Mucosa of stomach (tissue), 1 donor: ENCODE measurements around the gene WDR5B.

Experiments
- H3K27me3 ChIP-seq: one replicate; pipeline ENCODE4 v1.7.0; 2013; ENCODE audit warnings: mild to moderate bottlenecking, low read length; ENCODE audit not compliant: control insufficient read depth, insufficient read depth
- H3K36me3 ChIP-seq: one replicate; pipeline ENCODE4 v1.7.0; 2013; ENCODE audit warnings: low read length; ENCODE audit not compliant: control insufficient read depth, insufficient read depth
- H3K4me1 ChIP-seq: one replicate; pipeline ENCODE4 v1.7.0; 2013; ENCODE audit warnings: mild to moderate bottlenecking, low read length; ENCODE audit not compliant: control insufficient read depth, insufficient read depth
- H3K4me3 ChIP-seq: one replicate; pipeline ENCODE4 v1.7.0; 2013; ENCODE audit warnings: low read length
- H3K9ac ChIP-seq: one replicate; pipeline ENCODE4 v1.7.0; 2013; ENCODE audit warnings: mild to moderate bottlenecking, low read length, moderate library complexity
- H3K9me3 ChIP-seq: one replicate; pipeline ENCODE4 v1.7.0; 2013; ENCODE audit warnings: mild to moderate bottlenecking, low read length, moderate library complexity; ENCODE audit not compliant: control insufficient read depth
- donor health status: Pancreatic carcinoma.

The WDR5B gene

GRCh38 chr3:122405015-122405414 is 10.8 kb downstream of the WDR5B start:
- no peak overlapping the region for H3K4me3 ChIP-seq
- H3K27me3 ChIP-seq = no peaks in the 10 kb centered on the region
- H3K9ac ChIP-seq = no peak overlapping the region
- no peaks in the 10 kb centered on the region for H3K9me3 ChIP-seq
- H3K4me1 ChIP-seq = no peaks in the 10 kb centered on the region
- H3K36me3 ChIP-seq = peaks cover 5% of the 10 kb centered on the region

- no peak overlapping the region for H3K4me3 ChIP-seq
- H3K9me3 ChIP-seq = no peaks in the 10 kb centered on the region
- H3K27me3 ChIP-seq = no peaks in the 10 kb centered on the region
- H3K36me3 ChIP-seq = peaks cover 5% of the 10 kb centered on the region
- H3K9ac ChIP-seq = no peak overlapping the region
- H3K4me1 ChIP-seq = no peaks in the 10 kb centered on the region
Observed at GRCh38 chr3:122403489-122403888, 12.4 kb downstream of the WDR5B start.

- H3K4me3 ChIP-seq = no peak overlapping the region
- H3K9me3 ChIP-seq = no peaks in the 10 kb centered on the region
- peaks cover 5% of the 10 kb centered on the region for H3K36me3 ChIP-seq
- H3K9ac ChIP-seq = no peak overlapping the region
- no peaks in the 10 kb centered on the region for H3K4me1 ChIP-seq
- H3K27me3 ChIP-seq = no peaks in the 10 kb centered on the region
Observed at GRCh38 chr3:122398920-122399319, 16.9 kb downstream of the WDR5B start.

GRCh38 chr3:122397201-122397600 is 18.7 kb downstream of the WDR5B start:
- no peak overlapping the region for H3K4me3 ChIP-seq
- no peaks in the 10 kb centered on the region for H3K4me1 ChIP-seq
- no peaks in the 10 kb centered on the region for H3K27me3 ChIP-seq
- H3K9ac ChIP-seq = no peak overlapping the region
- H3K9me3 ChIP-seq = no peaks in the 10 kb centered on the region
- no peaks in the 10 kb centered on the region for H3K36me3 ChIP-seq

- H3K36me3 ChIP-seq = no peaks in the 10 kb centered on the region
- H3K9me3 ChIP-seq = no peaks in the 10 kb centered on the region
- no peaks in the 10 kb centered on the region for H3K27me3 ChIP-seq
- H3K4me1 ChIP-seq = no peaks in the 10 kb centered on the region
- H3K9ac ChIP-seq = no peak overlapping the region
- H3K4me3 ChIP-seq = no peak overlapping the region
Observed at GRCh38 chr3:122396511-122396910, 19.4 kb downstream of the WDR5B start.

- Histone ChIP-seq H3K9ac (no peak overlapping the region), H3K27me3 (no peaks in the 10 kb centered on the region), H3K4me1 (no peaks in the 10 kb centered on the region), H3K4me3 (no peak overlapping the region), H3K9me3 (no peaks in the 10 kb centered on the region), H3K36me3 (no peaks in the 10 kb centered on the region)
Observed at GRCh38 chr3:122395582-122395981, 20.3 kb downstream of the WDR5B start.

GRCh38 chr3:122394173-122394572 is 21.7 kb downstream of the WDR5B start:
- no peak overlapping the region for H3K9ac ChIP-seq
- no peaks in the 10 kb centered on the region for H3K27me3 ChIP-seq
- H3K36me3 ChIP-seq = no peaks in the 10 kb centered on the region
- no peaks in the 10 kb centered on the region for H3K4me1 ChIP-seq
- H3K4me3 ChIP-seq = no peak overlapping the region
- no peaks in the 10 kb centered on the region for H3K9me3 ChIP-seq

- H3K9me3 ChIP-seq = no peaks in the 10 kb centered on the region
Observed at GRCh38 chr3:122392868-122393844, 22.7 kb downstream of the WDR5B start.

GRCh38 chr3:122391681-122392446 is 24.0 kb downstream of the WDR5B start:
- Histone ChIP-seq H3K27me3 (no peaks in the 10 kb centered on the region), H3K9me3 (no peaks in the 10 kb centered on the region), H3K4me1 (peaks cover under 1% of the 10 kb centered on the region), H3K9ac (no peak overlapping the region), H3K4me3 (no peak overlapping the region), H3K36me3 (no peaks in the 10 kb centered on the region)

More at GRCh38 chr3:122392868-122393844, 22.7 kb downstream of the WDR5B start:
- H3K36me3 ChIP-seq = no peaks in the 10 kb centered on the region
- H3K9ac ChIP-seq = no peak overlapping the region
- H3K27me3 ChIP-seq = no peaks in the 10 kb centered on the region
- no peak overlapping the region for H3K4me3 ChIP-seq
- H3K4me1 ChIP-seq = no peaks in the 10 kb centered on the region

- Histone ChIP-seq H3K4me1 (peaks cover 11% of the 10 kb centered on the region), H3K36me3 (no peaks in the 10 kb centered on the region), H3K9me3 (no peaks in the 10 kb centered on the region), H3K9ac (no peak overlapping the region), H3K4me3 (no peak overlapping the region), H3K27me3 (no peaks in the 10 kb centered on the region)
Observed at GRCh38 chr3:122390665-122391064, 25.2 kb downstream of the WDR5B start.

GRCh38 chr3:122389892-122390291 is 26.0 kb downstream of the WDR5B start:
- Histone ChIP-seq H3K36me3 (no peaks in the 10 kb centered on the region), H3K4me3 (no peak overlapping the region), H3K9ac (no peak overlapping the region), H3K9me3 (no peaks in the 10 kb centered on the region), H3K4me1 (peaks cover 12% of the 10 kb centered on the region), H3K27me3 (no peaks in the 10 kb centered on the region)

- H3K4me1 ChIP-seq = peaks cover 12% of the 10 kb centered on the region
- no peak overlapping the region for H3K9ac ChIP-seq
- no peaks in the 10 kb centered on the region for H3K9me3 ChIP-seq
- no peak overlapping the region for H3K4me3 ChIP-seq
- no peaks in the 10 kb centered on the region for H3K36me3 ChIP-seq
- no peaks in the 10 kb centered on the region for H3K27me3 ChIP-seq
Observed at GRCh38 chr3:122389197-122389596, 26.7 kb downstream of the WDR5B start.
